Trophoblast cell (in vitro differentiated cells and primary cell): ENCODE data around the gene CDKN2AIP.
A peak's percentile ranks its signal among the peaks of the same experiment; 100 is the strongest.

Source experiments
- DNase-seq, 2 donors: peaks; one replicate each; pipeline ENCODE4 v3.0.0-alpha.2; 2016
- H2AFZ ChIP-seq: 2 replicates; pipeline ENCODE4 v1.6.1; 2013; ENCODE audit warnings: low read length, moderate library complexity, mild to moderate bottlenecking; ENCODE audit not compliant: insufficient read depth, poor library complexity
- H2AK5ac ChIP-seq: 2 replicates; pipeline ENCODE4 v1.6.1; 2013; ENCODE audit warnings: mild to moderate bottlenecking, low read length
- H2BK120ac ChIP-seq: 2 replicates; pipeline ENCODE4 v1.6.1; 2013; ENCODE audit warnings: low read length, mild to moderate bottlenecking, moderate library complexity; ENCODE audit not compliant: insufficient read depth, poor library complexity
- H2BK12ac ChIP-seq: 2 replicates; pipeline ENCODE4 v1.6.1; 2013; ENCODE audit warnings: mild to moderate bottlenecking, low read length, moderate library complexity
- H2BK5ac ChIP-seq: 2 replicates; pipeline ENCODE4 v1.6.1; 2013; ENCODE audit warnings: low read length, low read depth, moderate library complexity, mild to moderate bottlenecking; ENCODE audit not compliant: poor library complexity
- H3K14ac ChIP-seq: 2 replicates; pipeline ENCODE4 v1.6.1; 2013; ENCODE audit warnings: mild to moderate bottlenecking, low read length
- H3K18ac ChIP-seq: 2 replicates; pipeline ENCODE4 v1.6.1; 2013; ENCODE audit warnings: mild to moderate bottlenecking, low read length
- H3K23ac ChIP-seq: 2 replicates; pipeline ENCODE4 v1.6.1; 2013; ENCODE audit warnings: low read length
- H3K27ac ChIP-seq: 2 replicates; pipeline ENCODE4 v1.5.1; 2013; ENCODE audit warnings: low read depth, mild to moderate bottlenecking, inconsistent platforms, low read length, moderate library complexity
- H3K27me3 ChIP-seq: 2 replicates; pipeline ENCODE4 v1.6.1; 2013; ENCODE audit warnings: inconsistent platforms, mild to moderate bottlenecking, low read length, moderate library complexity; ENCODE audit not compliant: insufficient read depth
- H3K36me3 ChIP-seq, 2 experiments: 1 replicate in 1 of 2; 2 replicates in 1 of 2; pipeline ENCODE4 v1.6.1; 2013; ENCODE audit warnings: low read length in 2 of 2, mild to moderate bottlenecking in 2 of 2, moderate library complexity in 1 of 2; ENCODE audit not compliant: insufficient read depth in 2 of 2, control insufficient read depth in 1 of 2
- H3K4ac ChIP-seq: 2 replicates; pipeline ENCODE4 v1.6.1; 2013; ENCODE audit warnings: low read depth, mild to moderate bottlenecking, low read length, moderate library complexity
- H3K4me1 ChIP-seq, 2 experiments: 1 replicate in 1 of 2; 2 replicates in 1 of 2; pipeline ENCODE4 v1.6.1; 2013; ENCODE audit warnings: low read length in 2 of 2, mild to moderate bottlenecking in 2 of 2, moderate library complexity in 1 of 2; ENCODE audit not compliant: insufficient read depth in 2 of 2, control insufficient read depth in 1 of 2
- H3K4me2 ChIP-seq: 2 replicates; pipeline ENCODE4 v1.6.1; 2013; ENCODE audit warnings: inconsistent platforms, mild to moderate bottlenecking, low read length, moderate library complexity
- H3K4me3 ChIP-seq: 2 replicates; pipeline ENCODE4 v1.5.1; 2013; ENCODE audit warnings: mild to moderate bottlenecking, low read depth, low read length, inconsistent platforms
- H3K79me1 ChIP-seq: one replicate; pipeline ENCODE4 v1.6.1; 2013; ENCODE audit warnings: low read length
- H3K79me2 ChIP-seq: 2 replicates; pipeline ENCODE4 v1.6.1; 2013; ENCODE audit warnings: low read length, mild to moderate bottlenecking; ENCODE audit not compliant: control insufficient read depth, insufficient read depth, poor library complexity
- H3K9ac ChIP-seq: 2 replicates; pipeline ENCODE4 v1.6.1; 2013; ENCODE audit warnings: mild to moderate bottlenecking, low read length
- H3K9me3 ChIP-seq: 2 replicates; pipeline ENCODE4 v1.6.1; 2013; ENCODE audit warnings: low read depth, mild to moderate bottlenecking, control low read depth, inconsistent platforms, low read length; ENCODE audit not compliant: insufficient read depth
- H4K12ac ChIP-seq: 2 replicates; pipeline ENCODE4 v1.6.1; 2013; ENCODE audit warnings: low read depth, mild to moderate bottlenecking, low read length, moderate library complexity
- H4K8ac ChIP-seq: 2 replicates; pipeline ENCODE4 v1.6.1; 2013; ENCODE audit warnings: low read depth, mild to moderate bottlenecking, low read length, moderate library complexity
- H4K91ac ChIP-seq: one replicate; pipeline ENCODE4 v1.6.1; 2013; ENCODE audit warnings: low read depth, mild to moderate bottlenecking, low read length, moderate library complexity
- WGBS: extraction: QIAGEN DNeasy Blood & Tissue Kit; methylation state at CpG from one replicate; pipeline ENCODE4 v1.1.7; 2013; ENCODE audit warnings: missing lambda C conversion rate; ENCODE audit not compliant: insufficient read length, insufficient coverage; ENCODE audit errors: extremely low coverage; 5-methylcytosine and 5-hydroxymethylcytosine counted together

The CDKN2AIP gene

GRCh38 chr4:183398298-183399125 is 45.9 kb upstream of the CDKN2AIP start:
- Histone ChIP-seq H3K9ac (peak overlapping the region; percentile 2), H3K23ac (no peak overlapping the region), H4K8ac (peak overlapping the region; percentile 24), H3K27ac (no peak overlapping the region), H3K4me2 (peak overlapping the region; percentile 90), H4K91ac (no peak overlapping the region), H3K27me3 (no peaks in the 10 kb centered on the region), H3K79me2 (no peaks in the 10 kb centered on the region), H2BK12ac (no peak overlapping the region), H3K4ac (no peak overlapping the region), H2BK5ac (no peak overlapping the region), H3K79me1 (peaks cover 2% of the 10 kb centered on the region), H3K4me3 (peak overlapping the region; percentile 19), H3K18ac (no peak overlapping the region), H2AFZ (peak overlapping the region; percentile 58), H2BK120ac (peak overlapping the region; percentile 26), H3K14ac (no peak overlapping the region), H4K12ac (peak overlapping the region; percentile 3), H2AK5ac (no peak overlapping the region), H3K9me3 (no peaks in the 10 kb centered on the region), H3K4me1 (peaks cover 3 to 4% of the 10 kb centered on the region in 2 experiments), H3K36me3 (no peaks in the 10 kb centered on the region)
- peak; percentile 58 to 74 for DNase-seq
- no CpG with 5 or more reads among the region's 61 CpGs for WGBS

DNA sequence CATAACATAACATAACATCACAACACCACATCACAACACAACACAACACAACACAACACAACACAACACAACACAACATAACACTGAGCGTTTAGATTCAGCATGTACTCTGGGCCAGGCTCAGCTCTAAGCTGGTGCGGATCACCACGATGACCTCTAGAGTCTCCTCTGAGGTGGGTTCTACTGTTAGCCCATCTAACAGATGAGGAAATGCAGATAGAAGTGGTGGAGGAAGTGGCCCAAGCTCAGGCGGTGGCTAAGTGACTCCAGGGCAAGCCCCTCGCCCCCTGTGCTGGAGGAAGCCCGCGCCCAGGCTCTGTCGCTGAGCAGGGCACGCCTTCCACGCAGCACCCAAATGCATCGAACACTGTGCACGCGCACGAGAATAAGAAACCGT is 45.3 kb upstream of the CDKN2AIP start:
- WGBS: no CpG with 5 or more reads among the region's 15 CpGs
- Histone ChIP-seq H2AFZ (no peak overlapping the region), H2BK120ac (no peak overlapping the region), H3K4me2 (peak overlapping the region; percentile 90), H3K4ac (no peak overlapping the region), H2AK5ac (no peak overlapping the region), H3K79me2 (no peaks in the 10 kb centered on the region), H4K8ac (no peak overlapping the region), H3K27me3 (no peaks in the 10 kb centered on the region), H3K27ac (no peak overlapping the region), H2BK5ac (no peak overlapping the region), H3K18ac (no peak overlapping the region), H3K4me3 (no peak overlapping the region), H3K9me3 (no peaks in the 10 kb centered on the region), H3K36me3 (no peaks in the 10 kb centered on the region), H3K9ac (no peak overlapping the region), H3K23ac (no peak overlapping the region), H3K4me1 (peaks cover 3 to 4% of the 10 kb centered on the region in 2 experiments), H4K12ac (no peak overlapping the region), H3K79me1 (peaks cover 2% of the 10 kb centered on the region), H2BK12ac (no peak overlapping the region), H3K14ac (no peak overlapping the region), H4K91ac (no peak overlapping the region)
- DNase-seq: no peak

- DNase-seq: peak in 1 of 2 donors; percentile 60
- peaks cover 3 to 4% of the 10 kb centered on the region in 2 experiments for H3K4me1 ChIP-seq
- peaks cover 2% of the 10 kb centered on the region for H3K79me1 ChIP-seq
- H3K36me3 ChIP-seq: no peaks in the 10 kb centered on the region
- no peak overlapping the region for H4K8ac ChIP-seq
- no peak overlapping the region for H4K12ac ChIP-seq
- no peak overlapping the region for H3K4ac ChIP-seq
- no peak overlapping the region for H3K18ac ChIP-seq
- H3K4me3 ChIP-seq: no peak overlapping the region
- H2BK5ac ChIP-seq: no peak overlapping the region
- H3K79me2 ChIP-seq: no peaks in the 10 kb centered on the region
- no peak overlapping the region for H2AK5ac ChIP-seq
- no peak overlapping the region for H4K91ac ChIP-seq
- no peak overlapping the region for H3K23ac ChIP-seq
- no peak overlapping the region for H3K27ac ChIP-seq
- no peaks in the 10 kb centered on the region for H3K9me3 ChIP-seq
- no peak overlapping the region for H2BK12ac ChIP-seq
- no CpG with 5 or more reads among the region's 12 CpGs for WGBS
- no peak overlapping the region for H3K9ac ChIP-seq
- H3K4me2 ChIP-seq: no peak overlapping the region
- no peak overlapping the region for H2BK120ac ChIP-seq
- H3K27me3 ChIP-seq: no peaks in the 10 kb centered on the region
- no peak overlapping the region for H2AFZ ChIP-seq
- H3K14ac ChIP-seq: no peak overlapping the region
These were observed 44.8 kb upstream of the CDKN2AIP start for GRCh38 chr4:183399616-183400015.

- H3K27me3 ChIP-seq: no peaks in the 10 kb centered on the region
- H2BK120ac ChIP-seq: no peak overlapping the region
- no peak overlapping the region for H4K12ac ChIP-seq
- H3K36me3 ChIP-seq: no peaks in the 10 kb centered on the region
- no peak overlapping the region for H2BK5ac ChIP-seq
- no peak overlapping the region for H3K9ac ChIP-seq
- H3K23ac ChIP-seq: no peak overlapping the region
- no peak overlapping the region for H4K8ac ChIP-seq
- H2AK5ac ChIP-seq: no peak overlapping the region
- H3K4me2 ChIP-seq: no peak overlapping the region
- no peaks in the 10 kb centered on the region for H3K9me3 ChIP-seq
- no peak overlapping the region for H3K18ac ChIP-seq
- no peak overlapping the region for H2BK12ac ChIP-seq
- no peak overlapping the region for H3K27ac ChIP-seq
- no peak for DNase-seq
- H3K79me2 ChIP-seq: no peaks in the 10 kb centered on the region
- WGBS: no CpG with 5 or more reads among the region's 5 CpGs
- H3K79me1 ChIP-seq: peaks cover 2% of the 10 kb centered on the region
- H2AFZ ChIP-seq: no peak overlapping the region
- H4K91ac ChIP-seq: no peak overlapping the region
- H3K4me3 ChIP-seq: no peak overlapping the region
- no peak overlapping the region for H3K14ac ChIP-seq
- peaks cover 3 to 4% of the 10 kb centered on the region in 2 experiments for H3K4me1 ChIP-seq
- no peak overlapping the region for H3K4ac ChIP-seq
These were observed 44.4 kb upstream of the CDKN2AIP start for GRCh38 chr4:183400035-183400434.
